NCI-H187 (cell line): ENCODE results near the gene ENO3.
A peak's percentile ranks its signal among the peaks of the same experiment; 100 is the strongest.
"Not testable (repeated sequence)": the region's sequence is repeated elsewhere in the genome, so short reads cannot be mapped to it uniquely, and the experiment has no call there.

Source experiments
- DNase-seq, 2 experiments: peaks; one replicate each; lab custom pipeline; 2025; lab: John Stamatoyannopoulos, UW

The ENO3 gene

GRCh38 chr17:4950746-4951204 lies at the start of gene ENO3:
Gene ENO3 (plus strand): TSS chr17:4951119. CDS start chr17:4951830, 711 bp downstream.
- DNase-seq: no peak

- no peak for DNase-seq
Observed at GRCh38 chr17:4901648-4902344, 49.1 kb upstream of the ENO3 start.

- DNase-seq: no peak
Observed at GRCh38 chr17:4902540-4902939, 48.4 kb upstream of the ENO3 start.

- DNase-seq: peak; percentile 10 to 45
Observed at GRCh38 chr17:4903051-4903818, 47.7 kb upstream of the ENO3 start, which contains the start of gene CHRNE. Gene CHRNE (minus strand): TSS chr17:4903098. CDS start chr17:4903063, 35 bp downstream.

- not testable (repeated sequence) for DNase-seq
Observed at GRCh38 chr17:4906642-4907041, 44.3 kb upstream of the ENO3 start.

- no peak for DNase-seq
Observed at GRCh38 chr17:4908301-4908700, 42.6 kb upstream of the ENO3 start.

GRCh38 chr17:4908711-4909496 lies 42.0 kb upstream of the ENO3 start:
- DNase-seq: no peak

GRCh38 chr17:4913994-4914393 lies 36.9 kb upstream of the ENO3 start:
- no peak for DNase-seq

- not testable (repeated sequence) for DNase-seq
Observed at GRCh38 chr17:4914551-4914950, 36.4 kb upstream of the ENO3 start.

- DNase-seq: no peak
Observed at GRCh38 chr17:4919511-4920047, 31.3 kb upstream of the ENO3 start.

- DNase-seq: no peak
Observed at GRCh38 chr17:4920351-4921048, 30.4 kb upstream of the ENO3 start.

GRCh38 chr17:4921320-4921719 lies 29.6 kb upstream of the ENO3 start:
- no peak for DNase-seq

GRCh38 chr17:4926577-4927335 lies 24.2 kb upstream of the ENO3 start:
- not testable (repeated sequence) for DNase-seq

GRCh38 chr17:4928881-4929280 lies 22.0 kb upstream of the ENO3 start:
- DNase-seq: no peak

- no peak for DNase-seq
Observed at GRCh38 chr17:4931963-4932362, 19.0 kb upstream of the ENO3 start, which contains the start of gene GP1BA. Gene GP1BA (plus strand): TSS chr17:4932277. CDS start chr17:4932605, 328 bp downstream.

- DNase-seq: no peak
Observed at GRCh38 chr17:4932756-4933155, 18.2 kb upstream of the ENO3 start.

- DNase-seq: no peak
Observed at GRCh38 chr17:4933646-4934045, 17.3 kb upstream of the ENO3 start.

- DNase-seq: no peak
Observed at GRCh38 chr17:4934173-4934979, 16.5 kb upstream of the ENO3 start.

- no peak for DNase-seq
Observed at GRCh38 chr17:4935650-4936049, 15.3 kb upstream of the ENO3 start.

GRCh38 chr17:4936436-4936835 lies 14.5 kb upstream of the ENO3 start:
- DNase-seq: no peak
